Mammary microvascular endothelial cell (primary cell): Measurements from ENCODE around the gene AJAP1. TPM values are rescaled to one million over a fixed set of nuclear protein-coding genes. Genes with fewer than 3 reads are reported as not detected.

Source experiments
- total RNA-seq: library from RNA; depleted of rRNA; stranded (reverse); fragments of >200 nt; gene quantifications from 2 replicates; pipeline ENCODE4 v1.2.3, GENCODE V29; 2015

The AJAP1 gene, protein sequence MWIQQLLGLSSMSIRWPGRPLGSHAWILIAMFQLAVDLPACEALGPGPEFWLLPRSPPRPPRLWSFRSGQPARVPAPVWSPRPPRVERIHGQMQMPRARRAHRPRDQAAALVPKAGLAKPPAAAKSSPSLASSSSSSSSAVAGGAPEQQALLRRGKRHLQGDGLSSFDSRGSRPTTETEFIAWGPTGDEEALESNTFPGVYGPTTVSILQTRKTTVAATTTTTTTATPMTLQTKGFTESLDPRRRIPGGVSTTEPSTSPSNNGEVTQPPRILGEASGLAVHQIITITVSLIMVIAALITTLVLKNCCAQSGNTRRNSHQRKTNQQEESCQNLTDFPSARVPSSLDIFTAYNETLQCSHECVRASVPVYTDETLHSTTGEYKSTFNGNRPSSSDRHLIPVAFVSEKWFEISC
- total RNA-seq = 0.98 and 1.00 TPM in 2 replicates

DNA sequence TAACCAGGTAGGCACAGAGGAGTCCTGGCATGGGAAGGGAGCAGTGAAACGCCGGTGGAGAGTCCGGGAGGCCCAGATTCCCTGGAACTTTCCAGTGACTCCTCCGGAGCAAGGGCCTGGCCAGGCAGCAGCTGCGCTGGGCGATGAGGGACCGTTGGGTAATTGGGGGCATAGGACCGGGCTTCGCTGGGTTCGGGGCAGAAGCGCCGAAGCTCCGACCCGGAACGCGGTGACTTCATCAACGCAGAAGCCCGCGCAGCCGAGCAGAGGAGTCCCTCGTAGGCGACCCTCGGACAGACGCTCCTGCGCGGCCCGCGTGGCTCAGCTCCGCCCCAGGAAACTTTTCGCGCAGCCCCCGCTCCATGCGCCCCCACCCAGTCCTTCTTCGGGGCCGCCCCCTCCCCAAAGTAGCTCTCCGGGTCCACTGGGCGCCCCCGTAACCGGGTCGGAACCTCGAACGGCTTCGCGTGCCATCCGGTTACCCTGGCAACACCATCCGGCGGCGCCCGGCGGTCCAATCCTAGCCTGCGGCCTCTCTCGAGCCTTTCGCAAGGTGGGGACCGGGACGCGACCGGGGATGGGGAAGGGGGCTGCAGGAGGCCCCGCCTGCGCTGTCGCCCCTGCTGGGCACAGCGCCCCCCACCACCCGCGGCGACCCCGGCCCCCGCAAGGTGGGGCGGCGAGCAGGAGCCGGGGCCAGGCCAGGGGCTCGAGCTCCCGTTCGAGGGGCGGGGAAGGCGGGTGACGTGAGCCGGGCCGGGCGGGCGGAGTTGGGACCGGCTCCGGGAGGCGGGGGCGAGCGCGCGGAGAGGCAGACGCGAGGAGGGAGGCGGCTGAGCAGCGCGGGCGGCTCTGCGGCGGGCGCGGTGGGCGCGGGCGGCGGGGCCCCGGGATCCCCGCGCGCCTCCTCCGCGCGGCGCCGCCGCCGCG is at the start of gene AJAP1:
TSS of gene AJAP1 (plus strand) at position 814 of the 930 bp plus-strand sequence. CDS start 817 bp downstream, outside the sequence.

